ENCODE data around the gene IL11RA.

The IL11RA gene

DNA sequence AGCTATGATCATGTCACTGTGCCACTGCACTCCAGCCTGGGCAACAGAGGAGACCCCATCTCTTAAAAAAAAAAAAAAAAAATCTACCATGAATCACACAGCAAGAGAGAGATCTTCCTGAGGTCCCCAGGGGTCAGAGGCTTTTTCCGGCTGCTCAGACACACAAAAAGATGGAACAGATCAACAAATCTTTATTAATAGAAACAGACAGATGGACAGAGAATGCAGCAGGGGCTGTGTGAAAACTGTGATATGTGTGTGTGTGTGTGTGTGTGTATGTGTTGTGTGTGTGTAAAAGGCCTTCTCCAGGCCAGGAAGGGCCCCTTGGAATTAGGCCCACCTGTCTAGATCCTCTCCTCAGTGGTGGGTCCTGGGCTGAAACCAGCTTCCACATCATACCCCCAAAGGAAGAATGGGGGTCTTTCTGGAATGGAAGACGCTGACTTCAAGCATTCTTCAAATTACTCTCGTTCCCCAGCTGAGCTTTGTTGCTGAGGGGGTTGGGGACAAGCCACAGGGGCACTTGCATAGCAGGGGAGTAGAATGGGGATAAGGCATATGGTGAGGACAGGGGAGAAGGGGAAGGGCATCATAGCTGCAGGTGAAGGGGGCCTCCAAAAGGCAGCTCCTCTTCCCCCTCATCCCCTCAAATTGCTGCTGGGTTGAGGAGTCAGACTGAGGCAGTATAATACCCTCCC is 17.3 kb upstream of the IL11RA start:
- H3K23ac ChIP-seq (ENCODE audit: low read length) = no peak overlapping the region
- H2AFZ ChIP-seq (ENCODE audit: insufficient read depth, low read length, poor library complexity) = no peak overlapping the region
- peaks cover 14% of the 10 kb centered on the region for H3K27me3 ChIP-seq (ENCODE audit: insufficient read depth, low read length)
- H3K27ac ChIP-seq (ENCODE audit: low read depth, low read length) = no peak overlapping the region
- peaks cover 3 to 6% of the 10 kb centered on the region in 2 experiments for H3K36me3 ChIP-seq (ENCODE audit: control insufficient read depth in 1 of 2, insufficient read depth in 2 of 2, low read length in 2 of 2)
- no peak overlapping the region for H3K4me3 ChIP-seq (ENCODE audit: low read depth, low read length)
- H3K79me2 ChIP-seq (ENCODE audit: control insufficient read depth, insufficient read depth, low read length, poor library complexity) = peaks cover 4% of the 10 kb centered on the region
- DNase-seq = no peak
- H3K18ac ChIP-seq (ENCODE audit: low read length) = no peak overlapping the region
- H4K8ac ChIP-seq (ENCODE audit: low read depth, low read length) = no peak overlapping the region
- H2BK12ac ChIP-seq (ENCODE audit: low read length) = no peak overlapping the region
- peaks cover 7 to 15% of the 10 kb centered on the region in 2 experiments for H3K4me1 ChIP-seq (ENCODE audit: control insufficient read depth in 1 of 2, insufficient read depth in 2 of 2, low read length in 2 of 2)
- no peak overlapping the region for H3K14ac ChIP-seq (ENCODE audit: low read length)
- H3K9me3 ChIP-seq (ENCODE audit: insufficient read depth, low read depth, low read length) = no peaks in the 10 kb centered on the region
- H3K79me1 ChIP-seq (ENCODE audit: low read length) = peaks cover 9% of the 10 kb centered on the region
- H2BK120ac ChIP-seq (ENCODE audit: insufficient read depth, low read length, poor library complexity) = no peak overlapping the region
- no peak overlapping the region for H2BK5ac ChIP-seq (ENCODE audit: low read depth, low read length, poor library complexity)
- H3K4ac ChIP-seq (ENCODE audit: low read depth, low read length) = no peak overlapping the region
- no peak overlapping the region for H4K91ac ChIP-seq (ENCODE audit: low read depth, low read length)
- no peak overlapping the region for H3K4me2 ChIP-seq (ENCODE audit: low read length)
- no peak overlapping the region for H3K9ac ChIP-seq (ENCODE audit: low read length)
- no CpG with 5 or more reads among the region's 3 CpGs for WGBS (ENCODE audit: extremely low coverage, insufficient coverage, insufficient read length)
- no peak overlapping the region for H2AK5ac ChIP-seq (ENCODE audit: low read length)
- H4K12ac ChIP-seq (ENCODE audit: low read depth, low read length) = no peak overlapping the region

DNA sequence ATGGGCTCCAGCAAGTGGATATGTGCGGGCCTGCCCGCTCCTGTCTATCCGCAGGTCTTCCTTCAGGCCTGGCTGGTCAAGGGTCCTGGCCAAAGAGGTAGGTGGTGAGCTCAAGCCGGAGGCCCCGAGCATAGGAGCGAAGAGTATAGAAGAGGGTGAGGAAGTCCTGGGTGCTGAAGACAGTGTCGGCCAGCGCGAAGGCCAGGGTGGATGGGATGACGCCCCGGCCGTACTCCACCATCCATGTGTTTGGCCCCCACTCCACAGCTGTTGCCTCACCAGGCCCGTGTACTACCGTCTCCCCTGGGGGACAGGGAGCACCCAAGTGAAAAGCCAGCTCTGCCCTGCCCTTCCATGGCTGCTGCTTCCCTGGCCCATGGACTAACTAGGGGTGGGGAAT is 16.4 kb upstream of the IL11RA start:
- peaks cover 9% of the 10 kb centered on the region for H3K79me1 ChIP-seq (ENCODE audit: low read length)
- no peak overlapping the region for H2AK5ac ChIP-seq (ENCODE audit: low read length)
- H2BK120ac ChIP-seq (ENCODE audit: insufficient read depth, low read length, poor library complexity) = no peak overlapping the region
- no peak overlapping the region for H3K9ac ChIP-seq (ENCODE audit: low read length)
- H3K4me2 ChIP-seq (ENCODE audit: low read length) = no peak overlapping the region
- no peak overlapping the region for H3K27ac ChIP-seq (ENCODE audit: low read depth, low read length)
- no CpG with 5 or more reads among the region's 14 CpGs for WGBS (ENCODE audit: extremely low coverage, insufficient coverage, insufficient read length)
- no peak overlapping the region for H4K91ac ChIP-seq (ENCODE audit: low read depth, low read length)
- H3K36me3 ChIP-seq (ENCODE audit: control insufficient read depth in 1 of 2, insufficient read depth in 2 of 2, low read length in 2 of 2) = peaks cover 3 to 6% of the 10 kb centered on the region in 2 experiments
- H2AFZ ChIP-seq (ENCODE audit: insufficient read depth, low read length, poor library complexity) = no peak overlapping the region
- DNase-seq = no peak
- H3K9me3 ChIP-seq (ENCODE audit: insufficient read depth, low read depth, low read length) = no peaks in the 10 kb centered on the region
- no peak overlapping the region for H3K4ac ChIP-seq (ENCODE audit: low read depth, low read length)
- H2BK12ac ChIP-seq (ENCODE audit: low read length) = no peak overlapping the region
- H3K4me1 ChIP-seq (ENCODE audit: control insufficient read depth in 1 of 2, insufficient read depth in 2 of 2, low read length in 2 of 2) = peaks cover 7 to 15% of the 10 kb centered on the region in 2 experiments
- H3K23ac ChIP-seq (ENCODE audit: low read length) = no peak overlapping the region
- no peak overlapping the region for H3K4me3 ChIP-seq (ENCODE audit: low read depth, low read length)
- no peak overlapping the region for H4K8ac ChIP-seq (ENCODE audit: low read depth, low read length)
- peaks cover 7% of the 10 kb centered on the region for H3K27me3 ChIP-seq (ENCODE audit: insufficient read depth, low read length)
- H4K12ac ChIP-seq (ENCODE audit: low read depth, low read length) = no peak overlapping the region
- H3K79me2 ChIP-seq (ENCODE audit: control insufficient read depth, insufficient read depth, low read length, poor library complexity) = peaks cover 4% of the 10 kb centered on the region
- H2BK5ac ChIP-seq (ENCODE audit: low read depth, low read length, poor library complexity) = no peak overlapping the region
- H3K18ac ChIP-seq (ENCODE audit: low read length) = no peak overlapping the region
- H3K14ac ChIP-seq (ENCODE audit: low read length) = no peak overlapping the region

DNA sequence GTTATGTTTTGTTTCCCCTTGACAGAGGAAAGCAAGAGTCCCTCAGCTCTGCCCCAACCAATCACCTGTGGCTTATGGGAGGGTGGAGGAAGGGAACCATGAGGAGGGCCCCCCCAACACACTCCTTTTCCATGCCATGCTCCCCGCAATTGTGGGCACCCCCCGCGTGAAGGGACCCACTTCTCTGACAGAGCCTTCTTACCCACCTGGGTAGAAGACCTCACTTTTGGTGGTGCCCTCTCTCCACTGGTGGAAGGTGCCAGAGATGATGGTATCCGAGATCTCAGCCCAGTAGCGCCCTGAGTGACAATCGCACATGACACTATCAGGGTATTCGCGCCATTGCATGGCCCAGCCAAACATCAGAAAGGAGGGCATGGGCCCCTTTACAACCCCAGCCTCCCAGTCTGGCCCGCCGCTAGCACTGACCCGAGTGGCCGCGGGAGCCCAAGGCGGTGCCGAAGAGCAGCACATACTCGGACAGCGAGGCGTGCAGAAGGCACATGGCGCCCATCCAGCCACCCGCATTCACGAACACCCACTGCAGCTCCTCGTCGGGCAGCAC is 15.1 kb upstream of the IL11RA start:
- no peak overlapping the region for H2AK5ac ChIP-seq (ENCODE audit: low read length)
- H3K9ac ChIP-seq (ENCODE audit: low read length) = peak overlapping the region; percentile 88
- peak overlapping the region; percentile 65 for H3K18ac ChIP-seq (ENCODE audit: low read length)
- H4K12ac ChIP-seq (ENCODE audit: low read depth, low read length) = peak overlapping the region; percentile 38
- peak overlapping the region; percentile 85 for H3K4me3 ChIP-seq (ENCODE audit: low read depth, low read length)
- no peak overlapping the region for H2BK5ac ChIP-seq (ENCODE audit: low read depth, low read length, poor library complexity)
- no peaks in the 10 kb centered on the region for H3K27me3 ChIP-seq (ENCODE audit: insufficient read depth, low read length)
- peak overlapping the region; percentile 17 for H4K91ac ChIP-seq (ENCODE audit: low read depth, low read length)
- peaks cover 10 to 15% of the 10 kb centered on the region in 2 experiments for H3K4me1 ChIP-seq (ENCODE audit: control insufficient read depth in 1 of 2, insufficient read depth in 2 of 2, low read length in 2 of 2)
- H3K4ac ChIP-seq (ENCODE audit: low read depth, low read length) = no peak overlapping the region
- no peak overlapping the region for H3K27ac ChIP-seq (ENCODE audit: low read depth, low read length)
- peaks cover 4% of the 10 kb centered on the region for H3K79me2 ChIP-seq (ENCODE audit: control insufficient read depth, insufficient read depth, low read length, poor library complexity)
- H3K9me3 ChIP-seq (ENCODE audit: insufficient read depth, low read depth, low read length) = no peaks in the 10 kb centered on the region
- DNase-seq = no peak
- H3K14ac ChIP-seq (ENCODE audit: low read length) = peak overlapping the region; percentile 70
- peaks cover 3 to 6% of the 10 kb centered on the region in 2 experiments for H3K36me3 ChIP-seq (ENCODE audit: control insufficient read depth in 1 of 2, insufficient read depth in 2 of 2, low read length in 2 of 2)
- no peak overlapping the region for H2BK120ac ChIP-seq (ENCODE audit: insufficient read depth, low read length, poor library complexity)
- peaks cover 9% of the 10 kb centered on the region for H3K79me1 ChIP-seq (ENCODE audit: low read length)
- peak overlapping the region; percentile 95 for H3K4me2 ChIP-seq (ENCODE audit: low read length)
- WGBS (ENCODE audit: extremely low coverage, insufficient coverage, insufficient read length) = no CpG with 5 or more reads among the region's 23 CpGs
- no peak overlapping the region for H3K23ac ChIP-seq (ENCODE audit: low read length)
- peak overlapping the region; percentile 66 for H2AFZ ChIP-seq (ENCODE audit: insufficient read depth, low read length, poor library complexity)
- H2BK12ac ChIP-seq (ENCODE audit: low read length) = no peak overlapping the region
- H4K8ac ChIP-seq (ENCODE audit: low read depth, low read length) = peak overlapping the region; percentile 65

DNA sequence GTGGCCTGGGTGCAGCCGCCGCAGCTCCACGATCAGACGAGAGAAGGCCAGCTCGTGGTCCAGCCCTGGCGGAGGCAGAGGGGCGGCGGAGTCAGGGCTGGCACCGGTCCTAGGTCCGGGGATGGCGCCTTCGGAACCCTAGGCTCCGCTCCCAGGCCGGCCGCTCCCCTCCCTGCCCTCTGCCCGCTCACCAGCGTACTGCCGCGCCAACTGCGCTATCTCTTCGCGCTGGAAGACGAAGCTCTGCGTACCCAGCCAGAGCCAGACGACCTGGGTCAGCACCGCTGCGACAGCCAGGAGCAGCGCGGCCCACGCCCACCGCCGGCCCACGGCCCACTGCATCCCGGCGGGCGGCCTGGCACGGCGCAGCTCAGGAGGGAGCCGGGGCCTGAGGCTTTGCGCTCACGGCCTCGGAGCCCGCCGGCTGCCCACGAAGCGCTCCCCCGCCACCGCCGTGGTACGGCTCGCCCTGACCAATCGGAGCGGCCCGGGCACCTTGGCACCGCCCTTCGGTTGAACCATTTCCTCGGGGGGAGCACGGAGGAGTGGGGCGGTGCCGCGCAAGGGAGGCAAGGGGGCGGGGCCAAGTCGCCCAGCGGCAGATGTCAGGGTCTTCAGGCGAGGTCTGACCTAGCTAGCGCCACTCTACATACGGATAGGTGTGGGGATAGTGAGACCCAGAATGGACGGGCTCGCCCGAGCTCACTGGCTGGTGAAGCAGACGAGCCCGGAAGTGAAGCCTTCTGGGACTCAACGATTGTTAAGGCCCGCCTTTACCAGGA is 14.4 kb upstream of the IL11RA start, which contains the start of gene SIGMAR1:
TSS of gene SIGMAR1 (minus strand) at position 432 of the 782 bp plus-strand sequence. CDS start at position 342, 90 bp downstream.
- peak within 1 kb of the TSS; percentile 95 for H3K4me2 ChIP-seq (ENCODE audit: low read length)
- peaks cover 9% of the 10 kb centered on the region for H3K79me1 ChIP-seq (ENCODE audit: low read length)
- no peaks in the 10 kb centered on the region for H3K27me3 ChIP-seq (ENCODE audit: insufficient read depth, low read length)
- peaks cover 4% of the 10 kb centered on the region for H3K79me2 ChIP-seq (ENCODE audit: control insufficient read depth, insufficient read depth, low read length, poor library complexity)
- peak; percentile 81 to 95 for DNase-seq
- H3K14ac ChIP-seq (ENCODE audit: low read length) = peak within 1 kb of the TSS; percentile 70
- peak within 1 kb of the TSS; percentile 9 for H2BK5ac ChIP-seq (ENCODE audit: low read depth, low read length, poor library complexity)
- no CpG with 5 or more reads among the region's 74 CpGs for WGBS (ENCODE audit: extremely low coverage, insufficient coverage, insufficient read length)
- no peaks in the 10 kb centered on the region for H3K9me3 ChIP-seq (ENCODE audit: insufficient read depth, low read depth, low read length)
- peak within 1 kb of the TSS; percentile 25 for H3K4ac ChIP-seq (ENCODE audit: low read depth, low read length)
- H3K18ac ChIP-seq (ENCODE audit: low read length) = peak within 1 kb of the TSS; percentile 65
- H2AFZ ChIP-seq (ENCODE audit: insufficient read depth, low read length, poor library complexity) = peak within 1 kb of the TSS; percentile 77
- peaks cover 3 to 6% of the 10 kb centered on the region in 2 experiments for H3K36me3 ChIP-seq (ENCODE audit: control insufficient read depth in 1 of 2, insufficient read depth in 2 of 2, low read length in 2 of 2)
- H4K12ac ChIP-seq (ENCODE audit: low read depth, low read length) = peak within 1 kb of the TSS; percentile 38
- H3K27ac ChIP-seq (ENCODE audit: low read depth, low read length) = peak within 1 kb of the TSS; percentile 15
- no peak within 1 kb of the TSS for H3K23ac ChIP-seq (ENCODE audit: low read length)
- peak within 1 kb of the TSS; percentile 20 for H2BK12ac ChIP-seq (ENCODE audit: low read length)
- H2AK5ac ChIP-seq (ENCODE audit: low read length) = no peak within 1 kb of the TSS
- peak within 1 kb of the TSS; percentile 48 for H2BK120ac ChIP-seq (ENCODE audit: insufficient read depth, low read length, poor library complexity)
- H3K4me1 ChIP-seq (ENCODE audit: control insufficient read depth in 1 of 2, insufficient read depth in 2 of 2, low read length in 2 of 2) = peaks cover 10 to 15% of the 10 kb centered on the region in 2 experiments
- H4K91ac ChIP-seq (ENCODE audit: low read depth, low read length) = peak within 1 kb of the TSS; percentile 50
- H3K9ac ChIP-seq (ENCODE audit: low read length) = peak within 1 kb of the TSS; percentile 88
- peak within 1 kb of the TSS; percentile 85 for H3K4me3 ChIP-seq (ENCODE audit: low read depth, low read length)
- peak within 1 kb of the TSS; percentile 88 for H4K8ac ChIP-seq (ENCODE audit: low read depth, low read length)

All from trophoblast cell (in vitro differentiated cells and primary cell).